K562 (cell line): Measurements from ENCODE around the gene FTSJ3.

Experiments used
- DACH1 ChIP-seq: fragments of 450-650 bp; IDR thresholded peaks from 2 replicates; pipeline ENCODE4 v1.6.1; 2018; ENCODE audit not compliant: partially characterized antibody
- ESRRA ChIP-seq: fragments of 450-650 bp; IDR thresholded peaks from 2 replicates; pipeline ENCODE4 v1.6.1; 2014; ENCODE audit warnings: low read depth, mild to moderate bottlenecking, moderate library complexity, borderline replicate concordance
- EZH2 ChIP-seq: IDR thresholded peaks from 2 replicates; pipeline ENCODE4 v1.6.1; 2012; ENCODE audit warnings: low read depth, mild to moderate bottlenecking, inconsistent platforms, low read length, borderline replicate concordance
- JUN ChIP-seq, 2 experiments: sonication (generic) in 1 of 2; formaldehyde crosslinking in 1 of 2; IDR thresholded peaks; 2 replicates each; pipeline versions ENCODE4 v1.6.1 to v1.8.0; 2012 to 2022; ENCODE audit warnings: borderline replicate concordance in 2 of 2, mild to moderate bottlenecking in 2 of 2, improper control_type of control experiment in 1 of 2, low read depth in 1 of 2, low read length in 1 of 2, missing genetic modification reagents in 1 of 2
- NFIC ChIP-seq: fragments of 450-650 bp; IDR thresholded peaks from 2 replicates; pipeline ENCODE4 v1.6.1; 2017; ENCODE audit warnings: mild to moderate bottlenecking, inconsistent platforms
- PHF21A ChIP-seq: fragments of 450-650 bp; IDR thresholded peaks from 2 replicates; pipeline ENCODE4 v1.6.1; 2017; ENCODE audit warnings: low read depth, borderline replicate concordance
- POLR2A ChIP-seq: fragments of 450-650 bp; conservative IDR thresholded peaks from 2 replicates; pipeline ENCODE4 v1.6.1; 2016
- POLR2AphosphoS5 ChIP-seq: IDR thresholded peaks from 2 replicates; pipeline ENCODE4 v1.6.1; 2011; ENCODE audit warnings: mild to moderate bottlenecking, low read depth, low read length, moderate library complexity; ENCODE audit not compliant: control insufficient read depth, insufficient read depth
- RCOR1 ChIP-seq, 2 experiments: IDR thresholded peaks; 2 replicates each; pipeline ENCODE4 v1.6.1; 2012; ENCODE audit warnings: low read depth in 2 of 2, low read length in 2 of 2, borderline replicate concordance in 1 of 2, improper control_type of control experiment in 1 of 2
- SP1 ChIP-seq: sonication (generic); formaldehyde crosslinking; IDR thresholded peaks from 2 replicates; pipeline ENCODE4 v1.8.1; 2022; ENCODE audit warnings: mild to moderate bottlenecking, missing genetic modification reagents
- SPI1 ChIP-seq: IDR thresholded peaks from 2 replicates; pipeline ENCODE4 v1.6.1; 2011; ENCODE audit warnings: low read depth, low read length, control low read depth, borderline replicate concordance
- ZBTB7A ChIP-seq: IDR thresholded peaks from 2 replicates; pipeline ENCODE4 v1.6.1; 2011; ENCODE audit warnings: low read depth, mild to moderate bottlenecking, low read length, moderate library complexity, borderline replicate concordance; ENCODE audit not compliant: control insufficient read depth
- ZNF165 ChIP-seq: fragments of 250-450 bp; sonication (Bioruptor Pico); IDR thresholded peaks from 2 replicates; pipeline ENCODE4 v1.4.0; 2020; ENCODE audit warnings: borderline replicate concordance
- TF ChIP-seq, protein P1 (sequence below): fragments of 200-800 bp; sonication (Bioruptor generic); IDR thresholded peaks from 2 replicates; pipeline ENCODE4 v1.6.1; 2017; ENCODE audit warnings: missing genetic modification characterization, missing compliant biosample characterization

DNA sequence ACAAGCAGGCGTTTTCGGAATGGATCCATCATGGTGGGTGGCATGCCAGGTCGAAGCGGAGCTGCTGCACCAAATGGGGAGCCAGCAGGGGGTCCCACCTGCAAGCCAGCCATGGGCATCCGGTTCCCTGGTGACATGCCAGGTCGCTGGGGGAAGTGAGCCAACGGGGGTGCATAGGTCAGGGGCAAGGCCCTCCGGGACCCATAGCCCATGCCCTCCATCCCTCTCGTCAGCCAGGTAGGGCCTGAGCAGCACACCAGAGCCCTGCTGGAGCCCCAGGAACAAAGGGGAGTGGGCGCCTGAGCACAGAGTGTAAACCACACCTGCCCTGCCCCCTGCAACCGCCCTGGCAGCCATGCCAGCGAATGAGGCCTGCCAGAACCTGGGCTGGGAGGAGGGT, 10.0 kb upstream of the FTSJ3 start:
- TF ChIP-seq NFIC (no peak), ZNF165 (CRISPR knock-in tag) (no peak), ESRRA (no peak), POLR2A (no peak), SPI1 (no peak), ZBTB7A (no peak), JUN (IDR thresholded peaks at IDR 0.05; ENCODE audit: borderline replicate concordance, low read depth, low read length) (no peak), JUN (CRISPR knock-in tag; IDR thresholded peaks at IDR 0.05; ENCODE audit: borderline replicate concordance) (no peak), DACH1 (no peak), EZH2 (no peak), POLR2AphosphoS5 (no peak), PHF21A (no peak), RCOR1 (IDR thresholded peaks at IDR 0.05; ENCODE audit: borderline replicate concordance in 1 of 2, low read depth in 2 of 2, low read length in 2 of 2) (no peak), SP1 (CRISPR knock-in tag) (no peak)
- TF ChIP-seq, protein P1, sequence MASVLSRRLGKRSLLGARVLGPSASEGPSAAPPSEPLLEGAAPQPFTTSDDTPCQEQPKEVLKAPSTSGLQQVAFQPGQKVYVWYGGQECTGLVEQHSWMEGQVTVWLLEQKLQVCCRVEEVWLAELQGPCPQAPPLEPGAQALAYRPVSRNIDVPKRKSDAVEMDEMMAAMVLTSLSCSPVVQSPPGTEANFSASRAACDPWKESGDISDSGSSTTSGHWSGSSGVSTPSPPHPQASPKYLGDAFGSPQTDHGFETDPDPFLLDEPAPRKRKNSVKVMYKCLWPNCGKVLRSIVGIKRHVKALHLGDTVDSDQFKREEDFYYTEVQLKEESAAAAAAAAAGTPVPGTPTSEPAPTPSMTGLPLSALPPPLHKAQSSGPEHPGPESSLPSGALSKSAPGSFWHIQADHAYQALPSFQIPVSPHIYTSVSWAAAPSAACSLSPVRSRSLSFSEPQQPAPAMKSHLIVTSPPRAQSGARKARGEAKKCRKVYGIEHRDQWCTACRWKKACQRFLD (CRISPR knock-in tag) = no peak
